ENCODE data around the gene HDAC5.

Gene HDAC5

DNA sequence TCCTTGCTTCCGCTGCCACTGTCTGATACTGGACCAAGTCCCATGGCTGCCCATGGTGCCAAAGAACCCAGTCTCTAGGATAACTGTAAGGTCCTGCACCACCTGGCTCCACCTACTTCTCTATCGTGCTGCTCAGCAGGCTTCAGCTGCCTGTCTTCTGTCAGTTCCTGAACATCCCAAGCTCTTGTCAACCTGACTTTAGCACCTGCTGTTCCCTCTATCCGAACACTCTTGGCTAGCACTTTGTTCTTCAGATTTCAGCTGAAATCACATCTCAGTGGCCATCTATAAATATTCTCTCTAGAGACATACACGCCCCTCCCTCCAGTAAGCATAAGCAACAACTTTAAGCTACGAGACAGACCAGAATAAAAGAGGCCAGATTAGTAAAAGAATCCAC, 93.7 kb downstream of the HDAC5 start:
- Histone ChIP-seq H3K36me3 (ENCODE audit: insufficient read depth) (no peaks in the 10 kb centered on the region), H2AFZ (ENCODE audit: low read depth) (no peak overlapping the region)
- TF ChIP-seq, protein P1, sequence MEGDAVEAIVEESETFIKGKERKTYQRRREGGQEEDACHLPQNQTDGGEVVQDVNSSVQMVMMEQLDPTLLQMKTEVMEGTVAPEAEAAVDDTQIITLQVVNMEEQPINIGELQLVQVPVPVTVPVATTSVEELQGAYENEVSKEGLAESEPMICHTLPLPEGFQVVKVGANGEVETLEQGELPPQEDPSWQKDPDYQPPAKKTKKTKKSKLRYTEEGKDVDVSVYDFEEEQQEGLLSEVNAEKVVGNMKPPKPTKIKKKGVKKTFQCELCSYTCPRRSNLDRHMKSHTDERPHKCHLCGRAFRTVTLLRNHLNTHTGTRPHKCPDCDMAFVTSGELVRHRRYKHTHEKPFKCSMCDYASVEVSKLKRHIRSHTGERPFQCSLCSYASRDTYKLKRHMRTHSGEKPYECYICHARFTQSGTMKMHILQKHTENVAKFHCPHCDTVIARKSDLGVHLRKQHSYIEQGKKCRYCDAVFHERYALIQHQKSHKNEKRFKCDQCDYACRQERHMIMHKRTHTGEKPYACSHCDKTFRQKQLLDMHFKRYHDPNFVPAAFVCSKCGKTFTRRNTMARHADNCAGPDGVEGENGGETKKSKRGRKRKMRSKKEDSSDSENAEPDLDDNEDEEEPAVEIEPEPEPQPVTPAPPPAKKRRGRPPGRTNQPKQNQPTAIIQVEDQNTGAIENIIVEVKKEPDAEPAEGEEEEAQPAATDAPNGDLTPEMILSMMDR (conservative IDR thresholded peaks at IDR 0.05; ENCODE audit: low read depth, low read length), result no peak

More for the DNA sequence above, 93.7 kb downstream of the HDAC5 start:
- Histone ChIP-seq H3K27me3 (ENCODE audit: insufficient read depth, low read depth) (no peaks in the 10 kb centered on the region), H4K20me1 (ENCODE audit: insufficient read depth) (no peaks in the 10 kb centered on the region), H3K9ac (no peak overlapping the region), H3K4me1 (ENCODE audit: low read depth, poor library complexity, severe bottlenecking) (peaks cover 4% of the 10 kb centered on the region), H3K79me2 (ENCODE audit: insufficient read depth, low read depth) (no peaks in the 10 kb centered on the region), H3K4me2 (no peak overlapping the region), H3K27ac (no peak overlapping the region), H3K4me3 (IDR thresholded peaks at IDR 0.05; ENCODE audit: insufficient read depth, low read depth, low read length) (no peak overlapping the region)

Measured in KMS-11 (cell line).